Uterus (tissue), 4 donors: ENCODE results near the gene WDFY2. TPM values are rescaled to one million over a fixed set of nuclear protein-coding genes. Genes with fewer than 3 reads are reported as not detected.
A peak's percentile ranks its signal among the peaks of the same experiment; 100 is the strongest.

Experiments
- DNase-seq, 2 donors: peaks; one replicate each; pipeline ENCODE4 v3.0.0-alpha.2; 2019 to 2020
- H3K27ac ChIP-seq, 2 donors: fragments of 200-600 bp; sonication (generic); 1 replicate in 1 of 2; 2 replicates in 1 of 2; pipeline ENCODE4 v1.5.1; 2016 to 2018
- H3K27me3 ChIP-seq, 2 donors: fragments of 200-600 bp; sonication (generic); one replicate each; pipeline ENCODE4 v1.5.1; 2018 to 2019; ENCODE audit warnings: control low read depth in 1 of 2
- H3K36me3 ChIP-seq, 2 donors: fragments of 200-600 bp; sonication (generic); one replicate each; pipeline ENCODE4 v1.5.1; 2019; ENCODE audit warnings: control low read depth in 1 of 2
- H3K4me1 ChIP-seq, 2 donors: fragments of 200-600 bp; sonication (generic); one replicate each; pipeline ENCODE4 v1.5.1; 2018 to 2019; ENCODE audit warnings: control low read depth in 1 of 2
- H3K4me3 ChIP-seq, 2 donors: fragments of 200-600 bp; sonication (generic); 1 replicate in 1 of 2; 2 replicates in 1 of 2; pipeline ENCODE4 v1.5.1; 2018 to 2019; ENCODE audit warnings: mild to moderate bottlenecking in 1 of 2
- H3K9me3 ChIP-seq, 2 donors: fragments of 200-600 bp; sonication (generic); one replicate each; pipeline ENCODE4 v1.5.1; 2019; ENCODE audit warnings: control low read depth in 1 of 2
- CTCF ChIP-seq, 4 experiments: fragments of 200-600 bp in 2 of 4; fragments of 450-650 bp in 2 of 4; sonication (generic) in 2 of 4; IDR thresholded peaks; one replicate each; pipeline ENCODE4 v1.5.1; 2016 to 2019; ENCODE audit warnings: antibody characterized with exemption in 4 of 4, mild to moderate bottlenecking in 2 of 4, moderate library complexity in 1 of 4
- POLR2A ChIP-seq, 2 donors: fragments of 450-650 bp; IDR thresholded peaks; one replicate each; pipeline ENCODE4 v1.6.1; 2016; ENCODE audit warnings: antibody characterized with exemption in 2 of 2, mild to moderate bottlenecking in 1 of 2, moderate library complexity in 1 of 2
- intact Hi-C: fragments of 100-400 bp; cut with DNase I; formaldehyde crosslinking; loops from one replicate; pipeline ENCODE4 v1.15.1; 2023; ENCODE audit warnings: low total_unique reads
- total RNA-seq, 4 donors: library from RNA; depleted of rRNA in 3 of 4; stranded (reverse); fragments of >200 nt in 3 of 4; gene quantifications; one replicate each; pipeline versions ENCODE4 v1.1.0 to v1.2.4, GENCODE V29; 2014 to 2023
- donor health status: DM: yes; HTN: yes; CAD: no.

Gene WDFY2
- total RNA-seq, 4 donors from 2014 or later, result 7.9 to 21.0 (median 9.1) TPM

GRCh38 chr13:51605698-51606097 is 21.4 kb downstream of the WDFY2 start:
- TF ChIP-seq CTCF (IDR thresholded peaks at IDR 0.05) (no peak), POLR2A (IDR thresholded peaks at IDR 0.05) (no peak)

GRCh38 chr13:51607165-51607564 is 22.9 kb downstream of the WDFY2 start:
- Histone ChIP-seq H3K27ac (no peak overlapping the region), H3K27me3 (no peaks in the 10 kb centered on the region), H3K4me3 (no peak overlapping the region), H3K9me3 (no peaks in the 10 kb centered on the region), H3K4me1 (no peaks in the 10 kb centered on the region), H3K36me3 (no peaks in the 10 kb centered on the region)
- intact Hi-C loops, result no loop called here
- no peak for TF ChIP-seq POLR2A (IDR thresholded peaks at IDR 0.05)
- no peak for TF ChIP-seq CTCF (IDR thresholded peaks at IDR 0.05)
- no peak for DNase-seq

More at GRCh38 chr13:51605698-51606097, 21.4 kb downstream of the WDFY2 start:
- H3K36me3 ChIP-seq, result no peaks in the 10 kb centered on the region
- H3K9me3 ChIP-seq, result no peaks in the 10 kb centered on the region
- no peaks in the 10 kb centered on the region for H3K27me3 ChIP-seq
- H3K27ac ChIP-seq, result no peak overlapping the region
- no peaks in the 10 kb centered on the region for H3K4me1 ChIP-seq
- DNase-seq, result no peak
- H3K4me3 ChIP-seq, result no peak overlapping the region
- intact Hi-C loops, result no loop called here

- H3K27me3 ChIP-seq, result no peaks in the 10 kb centered on the region
- no peak for TF ChIP-seq POLR2A (IDR thresholded peaks at IDR 0.05)
- intact Hi-C loops, result no loop called here
- H3K9me3 ChIP-seq, result no peaks in the 10 kb centered on the region
- no peak for DNase-seq
- H3K36me3 ChIP-seq, result no peaks in the 10 kb centered on the region
- no peak overlapping the region for H3K27ac ChIP-seq
- no peaks in the 10 kb centered on the region for H3K4me1 ChIP-seq
- no peak overlapping the region for H3K4me3 ChIP-seq
Measured at GRCh38 chr13:51608857-51609406, 24.7 kb downstream of the WDFY2 start.

- Histone ChIP-seq H3K27me3 (no peaks in the 10 kb centered on the region), H3K36me3 (no peaks in the 10 kb centered on the region), H3K4me3 (no peak overlapping the region), H3K27ac (no peak overlapping the region), H3K4me1 (no peaks in the 10 kb centered on the region), H3K9me3 (no peaks in the 10 kb centered on the region)
- DNase-seq, result no peak
- TF ChIP-seq CTCF (IDR thresholded peaks at IDR 0.05), result no peak
- no peak for TF ChIP-seq POLR2A (IDR thresholded peaks at IDR 0.05)
- intact Hi-C loops, result no loop called here
Measured at GRCh38 chr13:51612867-51613266, 28.6 kb downstream of the WDFY2 start.

- no peaks in the 10 kb centered on the region for H3K36me3 ChIP-seq
- no peaks in the 10 kb centered on the region for H3K9me3 ChIP-seq
- TF ChIP-seq CTCF (IDR thresholded peaks at IDR 0.05) (no peak), POLR2A (IDR thresholded peaks at IDR 0.05) (no peak)
- no peak overlapping the region for H3K4me3 ChIP-seq
- H3K27ac ChIP-seq, result no peak overlapping the region
- no peaks in the 10 kb centered on the region for H3K4me1 ChIP-seq
- DNase-seq, result no peak
- H3K27me3 ChIP-seq, result no peaks in the 10 kb centered on the region
- intact Hi-C loops, result no loop called here
Measured at GRCh38 chr13:51613535-51613934, 29.3 kb downstream of the WDFY2 start.

GRCh38 chr13:51614350-51614786 is 30.1 kb downstream of the WDFY2 start:
- TF ChIP-seq POLR2A (IDR thresholded peaks at IDR 0.05) (no peak), CTCF (IDR thresholded peaks at IDR 0.05) (no peak)
- Histone ChIP-seq H3K4me1 (no peaks in the 10 kb centered on the region), H3K9me3 (no peaks in the 10 kb centered on the region), H3K27me3 (no peaks in the 10 kb centered on the region), H3K36me3 (no peaks in the 10 kb centered on the region), H3K4me3 (no peak overlapping the region), H3K27ac (no peak overlapping the region)
- peak in 1 of 2 donors; percentile 28 for DNase-seq
- intact Hi-C loops, result no loop called here
